ENCODE results near the gene HERPUD2.

Gene HERPUD2
- 115 to 144 reads per million in 2 donors for total RNA-seq

GRCh38 chr7:35694784-35695472, at the start of gene HERPUD2:
HERPUD2 (minus strand) TSS chr7:35695135; CDS start chr7:35694330, 805 bp downstream.
- peak; percentile 89 for DNase-seq

- no peak for DNase-seq
These were observed 44.0 kb upstream of the HERPUD2 start for GRCh38 chr7:35738889-35739288.

GRCh38 chr7:35736725-35737124, 41.8 kb upstream of the HERPUD2 start:
- DNase-seq, result no peak

DNA sequence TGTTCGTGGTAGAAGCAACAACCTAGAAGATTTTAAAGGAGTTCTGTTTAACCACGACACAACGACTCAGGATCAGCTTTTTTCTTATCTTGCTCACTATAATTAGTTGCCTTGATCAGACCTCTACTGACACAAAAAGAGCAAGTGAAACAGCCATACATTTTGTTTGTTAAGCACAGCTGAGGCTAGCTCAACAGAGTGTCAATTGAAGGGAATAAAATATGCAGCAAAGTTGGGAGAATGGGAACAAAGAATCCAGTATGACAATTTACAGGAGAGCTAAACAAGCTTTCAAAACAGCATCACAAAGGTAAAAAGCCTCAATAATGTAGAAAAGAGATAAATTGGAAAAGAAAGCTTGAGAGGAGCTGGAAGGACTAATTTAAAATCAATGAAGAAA, 40.5 kb upstream of the HERPUD2 start:
- no peak for DNase-seq

DNA sequence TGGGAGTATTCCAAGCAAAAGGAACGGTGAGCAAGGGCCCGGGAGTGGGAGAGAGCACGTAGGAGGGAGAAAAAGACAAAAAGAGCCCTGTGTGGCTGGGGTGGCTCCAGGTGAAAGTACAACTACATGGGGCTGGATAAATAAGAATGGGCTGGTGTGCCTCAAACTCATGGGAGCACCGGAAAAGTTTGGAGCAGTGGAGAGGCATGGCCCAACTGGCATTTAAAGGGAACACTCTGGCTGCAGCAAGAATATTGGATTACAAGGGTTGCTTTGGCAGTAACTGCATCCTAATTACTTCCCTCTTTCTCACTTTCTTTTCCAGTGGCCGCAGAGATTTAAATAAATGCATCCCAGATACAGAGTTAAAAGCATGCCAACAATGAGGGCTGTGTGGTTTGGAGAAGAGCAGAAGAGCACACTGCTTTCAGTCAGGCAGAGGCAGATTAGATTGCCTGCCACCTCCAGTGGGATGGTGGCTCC, 39.1 kb upstream of the HERPUD2 start:
- no peak for DNase-seq

DNA sequence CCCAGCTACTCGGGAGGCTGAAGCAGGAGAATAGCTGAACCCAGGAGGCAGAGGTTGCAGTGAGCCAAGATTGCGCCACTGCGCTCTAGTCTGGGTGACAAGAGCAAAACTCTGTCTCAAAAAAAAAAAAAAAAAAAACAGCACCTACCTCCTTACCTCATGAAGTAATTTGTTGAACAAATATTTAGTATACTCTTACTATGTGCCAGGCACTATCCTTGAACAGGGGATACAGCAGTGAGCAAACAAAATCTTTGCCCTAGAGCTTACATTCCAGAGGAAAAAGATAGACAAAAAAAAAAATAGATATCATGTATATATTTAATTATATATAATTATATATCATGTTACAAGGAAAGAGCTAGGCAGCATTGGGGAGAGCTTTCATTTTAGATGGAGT, 36.4 kb upstream of the HERPUD2 start:
- no peak for DNase-seq

DNA sequence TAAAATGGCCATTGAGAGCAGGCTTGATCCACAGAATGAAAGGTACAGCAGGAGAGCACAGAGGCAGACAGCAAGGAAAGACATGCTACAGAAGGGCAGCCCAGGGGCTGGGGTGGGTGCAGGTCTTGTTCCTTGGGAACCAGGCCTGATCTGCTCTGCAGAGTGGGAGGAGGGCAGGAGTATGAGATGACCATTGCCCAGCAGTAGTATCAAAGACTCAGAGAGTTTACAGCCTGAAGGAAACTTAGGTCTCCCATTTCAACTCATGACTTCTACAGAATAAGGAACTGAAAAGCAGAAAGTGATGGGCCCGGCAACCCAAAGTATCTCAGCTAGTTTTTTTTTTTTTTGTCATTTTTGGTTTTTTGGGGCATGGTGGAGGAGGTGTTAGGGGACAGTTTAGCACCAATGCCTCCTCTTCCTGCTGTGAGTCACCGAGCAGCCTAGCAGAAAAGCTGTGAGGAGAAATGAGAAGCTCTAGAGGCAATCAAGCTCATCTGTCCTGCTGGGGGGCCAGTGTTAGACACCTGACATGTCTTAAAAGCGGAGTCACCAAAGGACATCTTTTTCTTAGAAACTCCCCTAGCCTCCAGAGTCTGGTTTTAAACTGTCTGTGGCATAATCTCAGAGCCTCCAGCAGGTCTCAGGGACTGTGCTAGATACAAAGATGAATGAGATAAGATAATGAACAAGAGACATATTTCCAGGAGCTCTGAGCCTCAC, 34.3 kb upstream of the HERPUD2 start:
- DNase-seq, result peak; percentile 7

DNA sequence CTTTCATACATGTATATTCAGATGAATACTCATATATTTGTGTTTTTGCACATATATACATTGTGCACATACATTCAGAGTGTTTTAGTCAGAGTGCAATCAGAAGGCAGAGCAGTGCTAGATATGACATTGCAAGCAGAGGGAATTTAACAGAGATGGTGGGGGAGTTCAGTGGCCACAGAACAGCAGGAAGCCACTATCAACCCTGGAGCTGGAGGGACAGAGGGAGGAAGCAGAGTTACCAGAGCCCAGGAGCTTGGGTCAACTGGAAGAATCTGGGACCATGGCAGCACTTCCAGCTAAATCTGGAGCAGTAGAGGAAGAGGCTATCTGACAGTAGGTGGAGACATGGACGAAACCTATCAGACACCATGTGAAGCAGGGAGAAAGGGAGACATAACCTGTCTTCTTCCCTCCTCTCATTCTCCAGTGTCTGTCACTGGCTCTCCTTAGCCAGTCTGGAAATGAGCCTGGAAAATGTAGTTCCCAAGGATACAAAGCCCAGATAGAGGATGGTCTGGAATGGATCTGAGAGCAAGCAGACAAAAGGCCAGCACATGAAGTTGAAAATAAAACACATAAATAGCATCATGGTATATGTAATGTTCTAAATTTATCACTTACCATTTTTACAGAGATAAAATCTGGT, 33.6 kb upstream of the HERPUD2 start:
- DNase-seq, result no peak

DNA sequence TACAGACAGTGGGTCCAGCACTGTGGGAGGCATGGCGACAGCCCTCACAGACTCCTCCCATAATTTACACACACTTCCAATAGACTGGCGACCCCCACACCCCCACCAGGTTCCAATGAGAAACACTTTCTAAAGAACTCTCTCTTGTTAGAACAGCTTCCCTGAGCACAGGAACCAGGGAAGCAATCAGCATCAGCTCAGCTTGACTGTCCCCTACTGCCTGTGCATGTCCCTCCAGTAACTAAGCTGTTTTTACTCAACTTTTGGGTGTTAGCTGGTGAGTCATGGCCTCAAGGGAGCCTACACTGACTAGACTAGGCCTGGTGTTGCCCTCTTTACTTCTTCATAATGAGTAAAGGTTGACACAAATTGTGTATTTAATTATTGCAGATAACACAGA, 32.6 kb upstream of the HERPUD2 start:
- DNase-seq, result no peak

DNA sequence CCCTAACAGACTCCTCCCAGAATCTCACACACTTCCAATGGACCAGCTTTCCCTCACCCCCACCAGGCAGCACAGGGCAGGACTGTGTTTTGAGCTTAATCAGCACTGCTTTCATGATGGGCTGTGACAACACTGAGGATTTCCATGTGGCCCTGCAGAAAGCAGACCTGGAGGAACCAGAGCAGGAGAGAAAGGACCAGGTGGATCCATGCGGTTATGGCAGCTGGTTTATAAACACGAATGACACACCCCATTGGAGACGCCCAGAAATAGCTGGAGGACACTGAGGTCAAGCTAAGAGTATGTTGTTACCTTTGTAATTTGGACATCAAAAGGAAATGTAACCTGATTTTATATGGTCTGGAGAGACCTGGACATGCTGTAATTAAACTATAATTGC, 31.7 kb upstream of the HERPUD2 start:
- no peak for DNase-seq

DNA sequence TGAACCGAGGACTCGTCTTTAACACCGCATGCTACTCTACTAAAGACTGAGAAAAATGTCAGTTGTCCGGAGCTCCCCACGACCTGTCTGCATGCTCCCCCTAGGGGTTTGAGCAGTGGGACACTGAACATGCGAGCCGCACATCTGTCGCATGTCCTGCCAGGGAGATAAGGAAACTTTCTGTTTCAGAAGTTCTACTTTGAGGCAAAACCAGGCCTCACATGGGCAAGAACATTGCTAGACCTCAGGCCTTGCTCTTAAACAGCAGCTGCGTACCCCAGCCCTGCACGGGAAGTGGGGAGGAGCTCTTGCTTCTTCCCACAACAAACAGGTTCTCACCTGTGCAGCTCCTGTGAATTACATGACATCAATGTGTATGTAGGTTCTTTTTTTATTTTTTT, 30.3 kb upstream of the HERPUD2 start:
- DNase-seq, result peak; percentile 31

DNA sequence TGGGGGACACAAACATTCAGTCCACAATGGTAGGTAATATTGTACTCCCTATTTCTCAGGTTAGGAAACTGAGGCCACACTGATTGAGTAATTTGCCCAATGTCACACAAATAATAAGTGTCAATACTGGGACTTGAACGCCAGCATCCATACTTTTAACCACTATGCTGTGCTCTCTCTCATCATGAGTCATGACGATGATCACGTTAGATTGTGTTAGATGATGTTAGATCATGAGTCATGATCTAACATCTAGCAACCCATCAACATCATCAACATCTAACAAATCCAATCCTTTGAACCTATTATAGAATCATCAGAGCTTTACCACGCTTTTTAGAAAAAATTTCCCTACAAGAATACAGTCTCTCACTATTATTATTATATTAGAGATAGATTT, 28.1 kb upstream of the HERPUD2 start:
- no peak for DNase-seq

GRCh38 chr7:35722054-35722849, 27.3 kb upstream of the HERPUD2 start:
- no peak for DNase-seq

DNA sequence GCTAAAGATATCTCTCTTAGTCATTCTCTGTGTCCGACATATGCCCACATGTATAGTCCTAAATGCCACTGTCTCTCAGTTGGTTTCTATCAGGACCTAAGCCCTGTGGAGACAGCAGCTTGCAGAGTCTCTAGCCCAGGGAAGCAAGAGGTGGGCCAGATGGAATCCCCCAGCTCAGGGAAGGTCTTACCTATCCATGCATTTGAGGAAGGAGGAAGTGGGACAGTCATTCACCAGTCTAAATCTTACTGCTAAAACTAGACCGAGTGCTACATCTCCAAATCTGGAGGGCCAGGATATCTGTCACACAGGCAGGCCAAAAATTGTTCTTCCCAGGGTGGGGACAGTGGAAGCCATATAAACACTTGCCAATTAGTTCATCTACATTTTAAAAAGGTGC, 26.4 kb upstream of the HERPUD2 start:
- DNase-seq, result no peak

DNA sequence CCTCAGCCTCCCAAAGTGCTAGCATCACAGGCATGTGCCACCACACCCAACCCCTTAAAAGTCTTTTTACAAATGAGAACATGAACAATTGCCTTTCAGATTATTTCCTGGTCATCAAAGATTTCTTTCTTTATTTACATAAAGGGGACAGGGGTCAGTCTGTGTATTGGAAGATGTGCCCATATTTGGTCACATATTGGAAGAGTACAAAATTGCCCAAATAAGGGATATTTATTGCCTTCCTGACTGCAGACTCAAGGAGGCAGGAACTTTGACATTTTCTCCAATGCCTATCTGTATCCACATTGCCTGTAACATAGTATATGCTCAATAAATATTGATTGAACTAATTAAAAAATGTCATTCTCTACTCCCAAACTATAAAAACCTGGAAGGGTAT, 25.9 kb upstream of the HERPUD2 start:
- no peak for DNase-seq

DNA sequence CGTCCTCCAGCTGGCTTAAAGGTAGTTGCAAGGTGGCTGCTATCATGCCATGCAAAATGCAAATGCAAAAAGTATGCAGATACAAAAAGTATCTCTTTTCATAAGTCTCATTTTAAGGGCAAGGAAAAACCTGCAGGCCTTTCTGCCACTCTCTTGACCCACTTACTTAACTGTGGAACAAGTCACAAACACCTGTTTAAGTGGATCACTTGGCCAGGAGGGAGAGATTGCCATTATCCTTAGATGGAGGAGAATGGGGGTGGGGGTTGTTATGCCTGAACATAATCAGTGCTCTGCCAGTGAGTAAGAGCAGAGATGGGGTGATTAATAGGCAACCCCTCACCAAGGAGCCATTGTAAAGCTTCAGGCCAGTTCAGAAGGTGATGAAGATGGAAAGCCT, 25.1 kb upstream of the HERPUD2 start:
- no peak for DNase-seq

DNA sequence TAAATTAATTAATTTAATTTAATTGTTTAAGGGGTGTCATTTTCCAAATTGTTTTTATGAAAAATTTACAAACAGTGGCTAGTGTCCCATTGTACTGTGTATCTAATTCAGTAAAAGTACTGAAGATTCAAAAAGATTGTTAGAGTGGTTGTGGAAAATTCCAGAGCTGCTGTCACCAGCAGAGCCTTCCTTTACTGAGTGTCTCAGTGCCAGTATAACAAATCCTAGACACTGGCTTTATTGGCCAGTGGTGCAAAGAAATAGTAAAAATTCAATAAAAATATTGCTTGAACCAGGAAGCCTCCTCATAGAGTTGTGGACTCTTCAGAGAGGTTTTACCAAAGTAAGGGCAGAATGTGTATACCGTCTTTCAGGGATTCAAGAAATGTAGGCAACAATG, 23.1 kb upstream of the HERPUD2 start:
- DNase-seq, result no peak

- no peak for DNase-seq
These were observed 22.6 kb upstream of the HERPUD2 start for GRCh38 chr7:35717516-35717915.

DNA sequence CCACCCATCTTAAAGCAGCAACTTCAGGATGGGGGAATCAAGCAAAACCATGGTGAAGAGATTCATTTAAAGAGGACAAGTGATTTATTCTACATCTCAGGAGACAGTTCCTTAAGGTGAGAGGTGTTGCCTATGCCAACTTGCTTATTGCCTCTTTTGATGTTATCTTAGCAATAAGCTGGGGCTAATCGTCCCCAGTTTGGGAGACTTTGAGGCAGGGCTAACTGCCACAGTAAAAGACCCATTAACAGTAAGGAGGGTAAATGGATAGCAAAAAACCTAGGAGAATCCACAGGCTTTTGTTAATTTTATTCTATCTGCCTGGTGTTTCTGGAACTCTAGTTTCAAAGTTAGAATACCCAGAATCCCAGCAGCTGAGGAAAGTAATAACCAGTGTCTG, 22.1 kb upstream of the HERPUD2 start:
- no peak for DNase-seq

DNA sequence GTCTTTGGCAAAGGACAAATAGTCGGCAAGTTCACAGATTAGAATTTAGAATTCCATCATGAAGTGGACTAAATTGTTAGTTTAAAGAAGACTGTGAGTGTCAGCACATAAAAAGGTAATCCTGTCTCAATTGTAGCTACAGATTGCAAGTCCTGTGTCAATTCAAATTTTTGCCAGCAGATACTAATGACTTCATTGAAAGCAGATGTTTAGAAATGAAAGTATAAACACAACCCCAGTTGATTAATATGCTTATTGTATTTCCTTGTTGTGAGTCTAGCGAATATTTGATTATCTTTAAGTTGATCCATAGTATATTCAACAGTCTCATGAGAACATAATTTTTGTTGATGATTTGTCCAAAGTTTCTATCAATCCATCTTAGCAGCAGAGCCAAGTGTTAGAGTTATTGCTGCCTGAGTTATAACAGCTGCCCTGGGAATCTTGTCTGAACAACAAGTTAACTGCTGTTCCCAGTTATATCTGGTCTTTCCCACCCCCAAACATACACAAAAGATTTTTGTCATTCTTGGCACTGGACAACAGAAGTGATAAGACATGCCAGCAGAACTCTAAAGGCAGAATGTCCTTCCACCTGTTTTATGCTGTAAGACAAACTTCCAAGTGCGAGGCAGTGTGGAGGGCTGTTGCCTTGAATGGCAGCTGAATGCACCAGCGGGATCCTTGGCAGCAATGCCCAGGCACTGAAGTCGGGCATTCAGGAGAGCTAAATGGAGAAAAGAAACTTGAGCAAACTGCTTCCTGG, 21.3 kb upstream of the HERPUD2 start:
- no peak for DNase-seq

- DNase-seq, result no peak
These were observed 19.9 kb upstream of the HERPUD2 start for GRCh38 chr7:35714862-35715261.

- no peak for DNase-seq
These were observed 19.5 kb upstream of the HERPUD2 start for GRCh38 chr7:35714407-35714806.
